ENCODE measurements around the gene LLGL1. TPM values are rescaled to one million over a fixed set of nuclear protein-coding genes. Genes with fewer than 3 reads are reported as not detected.

The LLGL1 gene
- total RNA-seq, 2 donors from 2014 or later, result 14.6 to 16.2 TPM

- DNase-seq (no peak), ATAC-seq (no peak)
- H3K9me3 ChIP-seq (ENCODE audit: control insufficient read depth, low read length, poor library complexity, severe bottlenecking), result no peaks in the 10 kb centered on the region
- Mint-ChIP-seq H3K36me3 (ENCODE audit: low read depth) (no peaks in the 10 kb centered on the region), H3K27ac (no peak overlapping the region), H3K4me3 (peak overlapping the region; percentile 86), H3K27me3 (no peaks in the 10 kb centered on the region), H3K4me1 (peaks cover 24% of the 10 kb centered on the region)
Measured at GRCh38 chr17:18262111-18262510, 36.7 kb downstream of the LLGL1 start.

GRCh38 chr17:18262641-18263040, 37.2 kb downstream of the LLGL1 start:
- no peak for DNase-seq
- H3K36me3 Mint-ChIP-seq (ENCODE audit: low read depth), result no peaks in the 10 kb centered on the region
- no peak overlapping the region for H3K27ac Mint-ChIP-seq
- H3K4me3 Mint-ChIP-seq, result no peak overlapping the region
- peaks cover 23% of the 10 kb centered on the region for H3K4me1 Mint-ChIP-seq
- no peaks in the 10 kb centered on the region for H3K9me3 ChIP-seq (ENCODE audit: control insufficient read depth, low read length, poor library complexity, severe bottlenecking)
- no peaks in the 10 kb centered on the region for H3K27me3 Mint-ChIP-seq
- ATAC-seq, result no peak

GRCh38 chr17:18263885-18264682, 38.6 kb downstream of the LLGL1 start:
- ATAC-seq, result no peak
- no peak for DNase-seq
- Mint-ChIP-seq H3K4me3 (no peak overlapping the region), H3K4me1 (peaks cover 20% of the 10 kb centered on the region), H3K27me3 (no peaks in the 10 kb centered on the region), H3K36me3 (ENCODE audit: low read depth) (no peaks in the 10 kb centered on the region), H3K27ac (no peak overlapping the region)
- no peaks in the 10 kb centered on the region for H3K9me3 ChIP-seq (ENCODE audit: control insufficient read depth, low read length, poor library complexity, severe bottlenecking)

- peaks cover 6% of the 10 kb centered on the region for H3K4me1 Mint-ChIP-seq
- H3K27me3 Mint-ChIP-seq, result no peaks in the 10 kb centered on the region
- no peak overlapping the region for H3K4me3 Mint-ChIP-seq
- no peak for ATAC-seq
- H3K36me3 Mint-ChIP-seq (ENCODE audit: low read depth), result peaks cover 2% of the 10 kb centered on the region
- H3K9me3 ChIP-seq (ENCODE audit: control insufficient read depth, low read length, poor library complexity, severe bottlenecking), result no peaks in the 10 kb centered on the region
- DNase-seq, result no peak
- no peak overlapping the region for H3K27ac Mint-ChIP-seq
Measured at GRCh38 chr17:18267366-18267765, 41.9 kb downstream of the LLGL1 start.

- Mint-ChIP-seq H3K4me1 (peaks cover 5% of the 10 kb centered on the region), H3K27ac (no peak overlapping the region), H3K4me3 (no peak overlapping the region), H3K27me3 (no peaks in the 10 kb centered on the region), H3K36me3 (ENCODE audit: low read depth) (peaks cover 2% of the 10 kb centered on the region)
- H3K9me3 ChIP-seq (ENCODE audit: control insufficient read depth, low read length, poor library complexity, severe bottlenecking), result no peaks in the 10 kb centered on the region
- ATAC-seq (no peak), DNase-seq (no peak)
Measured at GRCh38 chr17:18267927-18268711, 42.7 kb downstream of the LLGL1 start.

GRCh38 chr17:18270046-18270931, 44.9 kb downstream of the LLGL1 start:
- Mint-ChIP-seq H3K27ac (no peak overlapping the region), H3K4me3 (no peak overlapping the region), H3K27me3 (no peaks in the 10 kb centered on the region), H3K36me3 (ENCODE audit: low read depth) (peaks cover 2% of the 10 kb centered on the region), H3K4me1 (peaks cover 2% of the 10 kb centered on the region)
- DNase-seq, result no peak
- ATAC-seq, result no peak
- no peaks in the 10 kb centered on the region for H3K9me3 ChIP-seq (ENCODE audit: control insufficient read depth, low read length, poor library complexity, severe bottlenecking)

- H3K36me3 Mint-ChIP-seq (ENCODE audit: low read depth), result peaks cover under 1% of the 10 kb centered on the region
Measured at GRCh38 chr17:18277076-18277475, 51.6 kb downstream of the LLGL1 start.

GRCh38 chr17:18278867-18279266, 53.4 kb downstream of the LLGL1 start:
- Mint-ChIP-seq H3K27me3 (no peaks in the 10 kb centered on the region), H3K27ac (no peak overlapping the region), H3K4me3 (no peak overlapping the region), H3K36me3 (ENCODE audit: low read depth) (no peaks in the 10 kb centered on the region), H3K4me1 (no peaks in the 10 kb centered on the region)
- DNase-seq, result no peak
- no peaks in the 10 kb centered on the region for H3K9me3 ChIP-seq (ENCODE audit: control insufficient read depth, low read length, poor library complexity, severe bottlenecking)
- no peak for ATAC-seq

More at GRCh38 chr17:18277076-18277475, 51.6 kb downstream of the LLGL1 start:
- Mint-ChIP-seq H3K27ac (no peak overlapping the region), H3K27me3 (no peaks in the 10 kb centered on the region), H3K4me3 (no peak overlapping the region), H3K4me1 (no peaks in the 10 kb centered on the region)
- ATAC-seq (no peak), DNase-seq (no peak)
- H3K9me3 ChIP-seq (ENCODE audit: control insufficient read depth, low read length, poor library complexity, severe bottlenecking), result no peaks in the 10 kb centered on the region

GRCh38 chr17:18280249-18280648, 54.8 kb downstream of the LLGL1 start:
- Mint-ChIP-seq H3K27me3 (no peaks in the 10 kb centered on the region), H3K4me1 (no peaks in the 10 kb centered on the region), H3K36me3 (ENCODE audit: low read depth) (no peaks in the 10 kb centered on the region), H3K27ac (no peak overlapping the region), H3K4me3 (no peak overlapping the region)
- DNase-seq (no peak), ATAC-seq (no peak)
- no peaks in the 10 kb centered on the region for H3K9me3 ChIP-seq (ENCODE audit: control insufficient read depth, low read length, poor library complexity, severe bottlenecking)

GRCh38 chr17:18280766-18281371, 55.4 kb downstream of the LLGL1 start:
- Mint-ChIP-seq H3K27me3 (no peaks in the 10 kb centered on the region), H3K4me3 (no peak overlapping the region), H3K4me1 (no peaks in the 10 kb centered on the region), H3K36me3 (ENCODE audit: low read depth) (no peaks in the 10 kb centered on the region), H3K27ac (no peak overlapping the region)
- no peak for ATAC-seq
- DNase-seq, result no peak
- no peaks in the 10 kb centered on the region for H3K9me3 ChIP-seq (ENCODE audit: control insufficient read depth, low read length, poor library complexity, severe bottlenecking)

GRCh38 chr17:18281788-18282187, 56.4 kb downstream of the LLGL1 start:
- H3K27ac Mint-ChIP-seq, result no peak overlapping the region
- H3K4me3 Mint-ChIP-seq, result no peak overlapping the region
- no peak for ATAC-seq
- H3K36me3 Mint-ChIP-seq (ENCODE audit: low read depth), result peaks cover 2% of the 10 kb centered on the region
- H3K4me1 Mint-ChIP-seq, result no peaks in the 10 kb centered on the region
- H3K9me3 ChIP-seq (ENCODE audit: control insufficient read depth, low read length, poor library complexity, severe bottlenecking), result no peaks in the 10 kb centered on the region
- no peaks in the 10 kb centered on the region for H3K27me3 Mint-ChIP-seq
- no peak for DNase-seq

GRCh38 chr17:18285296-18285695, 59.9 kb downstream of the LLGL1 start:
- ATAC-seq (no peak), DNase-seq (no peak)
- Mint-ChIP-seq H3K4me3 (no peak overlapping the region), H3K4me1 (peaks cover 2% of the 10 kb centered on the region), H3K27ac (no peak overlapping the region), H3K36me3 (ENCODE audit: low read depth) (peaks cover 4% of the 10 kb centered on the region), H3K27me3 (no peaks in the 10 kb centered on the region)
- H3K9me3 ChIP-seq (ENCODE audit: control insufficient read depth, low read length, poor library complexity, severe bottlenecking), result no peaks in the 10 kb centered on the region
